SU-DHL-6 (cell line): ENCODE measurements around the gene RBM19.

ENCODE experiments used
- H2AFZ ChIP-seq: fragments of 200-600 bp; sonication (generic); 2 replicates; pipeline ENCODE4 v1.6.1; 2014; ENCODE audit warnings: low read depth, mild to moderate bottlenecking, moderate library complexity, mixed read lengths, antibody characterized with exemption, low read length; ENCODE audit not compliant: severe bottlenecking
- H3F3A ChIP-seq: fragments of 200-600 bp; shearing (Covaris generic); 2 replicates; pipeline ENCODE4 v1.6.0; 2016; ENCODE audit warnings: antibody characterized with exemption, mild to moderate bottlenecking; ENCODE audit not compliant: insufficient read depth
- H3K27ac ChIP-seq: fragments of 200-600 bp; sonication (generic); 2 replicates; pipeline ENCODE4 v1.5.1; 2016; ENCODE audit warnings: low read depth, mild to moderate bottlenecking, low read length, moderate library complexity, mixed read lengths
- H3K27me3 ChIP-seq: fragments of 200-600 bp; sonication (generic), shearing (Covaris generic); 2 replicates; pipeline ENCODE4 v1.6.0; 2014; ENCODE audit warnings: mild to moderate bottlenecking, low read length
- H3K36me3 ChIP-seq: fragments of 200-600 bp; sonication (generic); 2 replicates; pipeline ENCODE4 v1.6.1; 2014; ENCODE audit warnings: mild to moderate bottlenecking, low read length, mixed read lengths
- H3K4me2 ChIP-seq: fragments of 300-600, 200-600 bp; shearing (Covaris generic), sonication (generic); 2 replicates; pipeline ENCODE4 v1.6.0; 2014; ENCODE audit warnings: low read length, low read depth, mild to moderate bottlenecking; ENCODE audit not compliant: poor library complexity, severe bottlenecking
- H3K4me3 ChIP-seq: fragments of 200-600 bp; sonication (generic); 2 replicates; pipeline ENCODE4 v1.5.1; 2014; ENCODE audit warnings: antibody characterized with exemption, low read length, mild to moderate bottlenecking, mixed read lengths; ENCODE audit not compliant: insufficient read depth, poor library complexity, severe bottlenecking
- H3K79me2 ChIP-seq: fragments of 200-600 bp; sonication (generic); 2 replicates; pipeline ENCODE4 v1.6.1; 2014; ENCODE audit warnings: mild to moderate bottlenecking, low read length, moderate library complexity; ENCODE audit not compliant: insufficient read depth
- H3K9ac ChIP-seq: fragments of 200-600 bp; sonication (generic); 2 replicates; pipeline ENCODE4 v1.7.0; 2014; ENCODE audit warnings: mild to moderate bottlenecking, low read length
- H3K9me2 ChIP-seq: fragments of 200-600 bp; sonication (generic); replicated peaks from 2 replicates; pipeline ENCODE4 v1.6.1; 2014; ENCODE audit warnings: low read length; ENCODE audit not compliant: insufficient read depth
- H3K9me3 ChIP-seq: fragments of 200-600 bp; sonication (generic); 2 replicates; pipeline ENCODE4 v1.6.1; 2014; ENCODE audit warnings: low read length, mixed read lengths; ENCODE audit not compliant: insufficient read depth
- H4K20me1 ChIP-seq: fragments of 200-600 bp; sonication (generic); 2 replicates; pipeline ENCODE4 v1.6.1; 2014; ENCODE audit warnings: low read depth, mild to moderate bottlenecking, antibody characterized with exemption, low read length, moderate library complexity, mixed read lengths
- EZH2phosphoT487 ChIP-seq: fragments of 200-600 bp; sonication (generic), shearing (Covaris generic); conservative IDR thresholded peaks from 2 replicates; pipeline ENCODE4 v1.6.1; 2018; ENCODE audit warnings: mild to moderate bottlenecking, antibody characterized with exemption, low read length, moderate library complexity, mixed read lengths
- TF ChIP-seq, protein P1 (sequence below): fragments of 200-600 bp; sonication (generic); IDR thresholded peaks from one replicate; pipeline ENCODE4 v1.5.1; 2017; ENCODE audit warnings: antibody characterized with exemption, mild to moderate bottlenecking, low read length, moderate library complexity; ENCODE audit not compliant: insufficient read depth, poor library complexity, severe bottlenecking

Gene RBM19

DNA sequence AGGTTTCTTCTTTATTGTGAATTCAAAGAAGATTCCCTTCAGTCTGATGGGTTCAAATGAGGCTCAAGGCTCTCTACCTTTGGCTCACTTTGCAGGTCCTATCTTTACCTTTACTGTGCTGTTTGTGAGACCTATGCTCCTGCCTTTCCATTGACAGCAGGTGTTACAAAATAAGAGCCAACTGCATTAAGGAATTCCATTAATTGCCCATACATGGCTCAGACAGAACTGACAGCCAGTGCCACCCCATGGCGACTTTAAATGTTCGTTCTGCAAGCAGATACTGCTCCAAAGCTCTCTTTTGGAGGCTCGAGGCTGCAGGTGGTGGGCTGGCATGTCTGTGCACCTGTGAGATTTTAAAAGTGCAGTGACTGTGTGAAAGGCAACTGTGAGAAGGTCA lies 44.7 kb downstream of the RBM19 start:
- H3K36me3 ChIP-seq: no peaks in the 10 kb centered on the region
- H3K4me3 ChIP-seq: no peak overlapping the region

DNA sequence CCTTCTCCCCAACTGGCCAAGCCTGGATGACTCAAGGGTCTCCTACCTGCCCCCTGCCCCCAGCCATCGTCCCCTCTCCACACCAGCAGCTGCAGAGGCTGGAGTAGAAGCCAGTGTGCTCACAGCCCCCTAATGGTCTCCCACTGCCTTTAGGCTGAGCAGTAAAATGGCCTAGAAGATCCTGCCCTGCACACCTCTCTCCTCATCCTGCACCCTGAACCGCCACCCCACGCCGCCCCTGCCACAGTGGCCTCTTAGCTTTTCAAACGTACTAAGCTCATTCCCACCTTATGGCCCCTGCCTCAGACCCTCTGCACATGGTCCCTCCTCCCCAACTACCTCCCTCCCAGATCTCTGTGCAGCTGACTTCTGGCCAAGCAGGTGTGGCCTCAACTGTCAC lies 46.3 kb downstream of the RBM19 start:
- TF ChIP-seq EZH2phosphoT487: no peak
- TF ChIP-seq, protein P1, sequence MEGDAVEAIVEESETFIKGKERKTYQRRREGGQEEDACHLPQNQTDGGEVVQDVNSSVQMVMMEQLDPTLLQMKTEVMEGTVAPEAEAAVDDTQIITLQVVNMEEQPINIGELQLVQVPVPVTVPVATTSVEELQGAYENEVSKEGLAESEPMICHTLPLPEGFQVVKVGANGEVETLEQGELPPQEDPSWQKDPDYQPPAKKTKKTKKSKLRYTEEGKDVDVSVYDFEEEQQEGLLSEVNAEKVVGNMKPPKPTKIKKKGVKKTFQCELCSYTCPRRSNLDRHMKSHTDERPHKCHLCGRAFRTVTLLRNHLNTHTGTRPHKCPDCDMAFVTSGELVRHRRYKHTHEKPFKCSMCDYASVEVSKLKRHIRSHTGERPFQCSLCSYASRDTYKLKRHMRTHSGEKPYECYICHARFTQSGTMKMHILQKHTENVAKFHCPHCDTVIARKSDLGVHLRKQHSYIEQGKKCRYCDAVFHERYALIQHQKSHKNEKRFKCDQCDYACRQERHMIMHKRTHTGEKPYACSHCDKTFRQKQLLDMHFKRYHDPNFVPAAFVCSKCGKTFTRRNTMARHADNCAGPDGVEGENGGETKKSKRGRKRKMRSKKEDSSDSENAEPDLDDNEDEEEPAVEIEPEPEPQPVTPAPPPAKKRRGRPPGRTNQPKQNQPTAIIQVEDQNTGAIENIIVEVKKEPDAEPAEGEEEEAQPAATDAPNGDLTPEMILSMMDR: no peak
- H3K9ac ChIP-seq: no peak overlapping the region
- H4K20me1 ChIP-seq: no peaks in the 10 kb centered on the region
- H3K4me2 ChIP-seq: no peak overlapping the region
- no peak overlapping the region for H3K27ac ChIP-seq
- no peaks in the 10 kb centered on the region for H3K79me2 ChIP-seq
- no peak overlapping the region for H3K4me3 ChIP-seq
- no peaks in the 10 kb centered on the region for H3K9me2 ChIP-seq
- H3F3A ChIP-seq: no peaks in the 10 kb centered on the region
- H3K36me3 ChIP-seq: no peaks in the 10 kb centered on the region
- no peaks in the 10 kb centered on the region for H3K9me3 ChIP-seq
- H3K27me3 ChIP-seq: no peaks in the 10 kb centered on the region
- no peak overlapping the region for H2AFZ ChIP-seq

More for the DNA sequence above, 44.7 kb downstream of the RBM19 start:
- Histone ChIP-seq H3K27ac (no peak overlapping the region), H3K27me3 (no peaks in the 10 kb centered on the region), H3K9ac (no peak overlapping the region), H3K79me2 (no peaks in the 10 kb centered on the region), H3K4me2 (no peak overlapping the region), H3K9me3 (no peaks in the 10 kb centered on the region), H4K20me1 (no peaks in the 10 kb centered on the region), H2AFZ (no peak overlapping the region), H3F3A (no peaks in the 10 kb centered on the region), H3K9me2 (no peaks in the 10 kb centered on the region)
- no peak for TF ChIP-seq EZH2phosphoT487
- TF ChIP-seq, protein P1: no peak

DNA sequence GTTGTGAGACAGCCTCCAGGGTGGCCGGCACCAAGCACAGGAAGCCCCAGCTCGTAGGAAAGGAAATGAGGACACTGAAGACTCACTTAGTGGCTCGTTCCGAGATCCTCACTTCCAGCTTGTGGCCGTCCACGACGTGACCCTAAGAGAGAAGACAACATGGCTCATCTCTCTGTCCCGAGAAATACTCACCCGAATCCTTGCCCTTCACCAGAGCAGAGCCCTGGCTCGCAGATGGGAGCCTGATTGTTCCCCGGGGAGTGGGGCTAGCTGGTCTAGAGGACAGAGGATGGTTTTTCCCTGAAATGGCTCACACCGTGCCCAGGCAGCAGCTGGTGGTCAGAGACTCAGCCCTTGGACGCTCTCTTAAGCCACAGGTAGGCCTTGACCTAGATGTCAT lies 47.8 kb downstream of the RBM19 start:
- Histone ChIP-seq H2AFZ (no peak overlapping the region), H3K79me2 (no peaks in the 10 kb centered on the region), H4K20me1 (no peaks in the 10 kb centered on the region), H3K27me3 (no peaks in the 10 kb centered on the region), H3K9me2 (no peaks in the 10 kb centered on the region), H3K9ac (no peak overlapping the region), H3K36me3 (no peaks in the 10 kb centered on the region), H3K4me2 (no peak overlapping the region), H3K27ac (no peak overlapping the region), H3K9me3 (no peaks in the 10 kb centered on the region), H3K4me3 (no peak overlapping the region), H3F3A (no peaks in the 10 kb centered on the region)
- TF ChIP-seq, protein P1: no peak
- no peak for TF ChIP-seq EZH2phosphoT487
